DMS 273 (cell line): ENCODE data around the gene PON3.
A peak's percentile ranks its signal among the peaks of the same experiment; 100 is the strongest.

Source experiments
- DNase-seq: peaks from one replicate; lab custom pipeline; 2025; ENCODE audit not compliant: unreplicated experiment; lab: John Stamatoyannopoulos, UW

PON3 gene

DNA sequence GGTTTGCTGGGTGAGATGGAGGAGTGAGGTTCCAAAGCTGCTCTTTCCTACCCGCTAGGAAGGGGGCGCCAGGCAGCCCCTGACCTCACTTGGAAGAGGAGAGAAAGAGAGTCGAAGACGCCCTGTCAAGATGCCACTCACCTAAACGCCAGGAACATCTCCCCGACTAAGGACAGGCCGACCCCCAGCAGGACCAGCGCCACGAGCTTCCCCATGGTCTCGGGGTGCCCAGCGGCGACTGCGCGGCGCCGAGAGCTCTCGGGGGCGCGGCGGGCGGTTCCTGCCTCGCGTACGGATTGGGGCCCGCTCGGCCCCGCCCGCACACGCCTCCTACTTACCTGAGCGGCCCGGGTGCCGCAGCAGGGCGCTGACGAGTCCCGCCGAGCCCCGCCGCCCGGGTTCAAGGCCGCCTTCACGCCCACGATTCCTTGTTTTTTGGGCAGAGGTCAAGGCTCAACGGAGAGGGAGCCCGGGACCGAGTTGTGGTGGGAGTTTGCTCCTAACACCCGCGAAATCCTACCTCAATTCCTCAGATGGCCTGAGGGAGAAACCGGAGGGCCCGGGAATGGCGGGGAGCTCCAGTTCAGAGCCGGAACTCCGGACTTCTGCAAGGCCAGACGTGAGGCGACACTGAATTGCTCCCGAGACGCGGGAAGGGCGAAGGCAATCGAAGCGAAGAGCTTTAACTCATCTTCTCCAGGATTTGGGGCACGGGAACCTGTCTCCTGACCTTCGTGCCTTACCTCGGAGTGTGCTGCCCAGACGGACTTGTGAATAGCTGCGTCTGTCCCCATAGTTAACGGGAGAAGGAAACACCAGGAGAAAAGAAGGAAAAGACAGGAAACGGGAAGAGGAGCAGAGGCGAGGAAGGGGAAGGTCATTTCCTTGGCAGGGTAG lies at the start of gene PON3:
Gene PON3, minus strand, starts transcription at position 240 of the 897 bp plus-strand sequence. Its CDS starts 25 bp downstream, at position 215.
- DNase-seq, result peak; percentile 50

DNA sequence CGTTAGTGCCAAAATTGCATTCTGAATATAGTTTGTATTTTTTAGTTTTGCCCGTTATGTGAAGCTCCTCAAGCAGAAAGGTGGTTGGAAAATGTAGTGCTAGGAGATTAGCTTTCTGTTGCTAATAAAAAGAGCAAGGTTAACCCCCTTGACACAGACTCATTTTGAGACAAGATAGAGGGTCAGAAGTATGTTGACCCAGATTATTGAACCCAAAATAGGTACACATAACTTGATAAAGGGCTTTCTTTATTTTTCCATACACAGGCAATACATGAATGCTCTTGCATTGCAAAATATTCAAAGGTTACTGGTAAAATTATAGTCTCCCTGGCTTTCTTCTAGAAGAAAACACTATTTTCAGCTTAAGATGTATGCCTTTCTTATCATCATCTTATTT lies 48.6 kb upstream of the PON3 start:
- DNase-seq, result no peak

DNA sequence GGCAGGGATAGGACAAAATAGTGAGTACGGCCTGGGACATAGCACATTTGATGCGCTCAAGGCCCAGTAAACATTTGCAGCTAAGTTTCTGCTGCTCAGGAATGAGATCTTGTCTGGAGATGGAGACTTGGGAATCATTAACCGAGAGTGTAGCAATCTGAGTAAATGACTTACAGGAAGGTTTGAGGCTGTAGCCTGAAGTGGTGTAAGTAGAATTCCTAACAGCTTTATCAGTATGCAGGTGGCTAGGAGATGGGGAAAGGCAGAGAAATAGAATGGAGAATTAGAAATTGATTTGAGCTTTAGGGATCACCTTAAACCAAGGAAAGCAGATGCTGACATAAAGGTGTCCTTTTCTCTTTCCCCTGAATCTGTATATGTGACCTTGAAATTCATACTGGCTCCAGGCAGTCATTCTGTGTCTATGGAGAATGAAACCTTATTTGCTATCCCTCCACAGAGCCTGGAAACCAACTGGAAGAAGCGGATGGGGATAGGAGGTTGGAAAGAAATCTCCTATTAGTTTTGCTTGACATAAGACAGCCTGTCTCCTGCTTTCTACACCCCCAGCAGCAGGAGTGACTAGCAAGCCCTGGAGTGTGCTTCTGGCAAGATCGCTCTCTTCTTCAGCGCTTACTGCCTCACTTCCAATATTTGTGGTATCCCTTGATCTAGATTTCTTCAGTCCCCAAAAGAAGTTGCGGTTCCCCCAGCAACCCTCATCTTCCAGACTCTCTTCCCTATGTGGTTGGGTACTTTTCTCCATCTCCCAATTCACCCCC lies 45.1 kb upstream of the PON3 start:
- no peak for DNase-seq

DNA sequence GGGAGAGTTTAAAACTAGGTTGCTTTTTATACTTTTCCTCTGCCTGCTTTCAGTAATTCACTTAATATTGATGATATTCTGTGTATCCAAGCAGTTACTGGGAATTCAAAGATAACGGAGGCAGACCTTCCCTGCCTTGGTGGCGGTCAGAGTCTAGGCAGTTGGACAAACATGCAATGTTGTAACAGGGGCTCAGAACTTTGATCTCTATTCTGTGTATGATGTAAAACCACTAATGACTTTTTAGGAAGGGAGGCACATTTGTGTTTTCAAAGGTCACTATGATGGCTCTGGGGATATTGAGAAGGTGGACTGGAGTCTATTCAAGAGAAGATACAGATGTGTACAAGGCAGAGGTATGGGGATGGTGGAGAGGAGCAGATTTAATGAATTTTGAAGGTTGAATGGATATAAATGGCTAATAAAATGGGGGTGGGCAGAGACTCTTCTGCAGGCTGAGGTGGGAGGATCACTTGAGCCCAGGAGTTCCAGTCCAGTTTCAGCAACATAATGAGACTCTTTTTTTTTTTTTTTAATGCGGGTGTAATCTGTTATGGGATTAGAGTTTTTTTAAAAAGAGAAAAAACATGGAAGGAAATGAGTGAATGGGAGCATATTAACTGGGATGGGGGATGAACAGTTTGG lies 44.3 kb upstream of the PON3 start:
- no peak for DNase-seq

DNA sequence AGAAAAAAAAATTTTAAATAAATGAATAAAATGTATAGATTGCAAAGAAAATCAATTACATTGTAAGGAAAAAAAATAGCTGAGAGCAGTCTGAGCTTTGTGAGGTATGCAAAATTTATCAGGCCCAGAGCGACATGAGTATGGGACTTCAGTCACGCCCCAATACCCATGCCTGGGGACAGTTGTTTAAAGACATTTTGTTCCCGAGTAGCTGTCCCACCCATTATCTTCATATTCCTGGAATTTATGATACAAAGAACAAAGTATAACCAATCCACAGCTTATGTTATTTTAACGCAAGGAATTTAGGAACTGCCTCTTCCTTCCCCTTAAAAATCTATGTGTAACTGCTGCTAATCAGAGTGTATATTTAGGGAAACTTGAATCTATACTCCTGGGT lies 40.2 kb upstream of the PON3 start:
- no peak for DNase-seq

DNA sequence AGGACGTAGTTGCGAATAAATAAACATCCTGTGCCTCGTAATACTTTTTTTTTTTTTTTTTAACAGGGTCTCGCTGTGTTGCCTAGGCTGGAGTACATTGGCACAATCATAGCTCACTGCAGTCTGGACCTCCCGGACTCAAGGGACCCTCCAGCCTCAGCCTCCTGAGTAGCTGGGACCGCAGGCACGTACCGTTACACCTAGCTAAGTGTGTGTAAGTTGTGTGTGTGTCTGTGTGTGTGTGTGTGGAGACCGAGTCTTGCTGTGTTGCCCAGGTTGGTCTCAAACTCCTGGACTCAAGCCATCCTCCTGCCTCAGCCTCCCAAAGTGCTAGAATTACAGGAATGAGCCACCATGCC lies 39.2 kb upstream of the PON3 start:
- DNase-seq, result no peak

DNA sequence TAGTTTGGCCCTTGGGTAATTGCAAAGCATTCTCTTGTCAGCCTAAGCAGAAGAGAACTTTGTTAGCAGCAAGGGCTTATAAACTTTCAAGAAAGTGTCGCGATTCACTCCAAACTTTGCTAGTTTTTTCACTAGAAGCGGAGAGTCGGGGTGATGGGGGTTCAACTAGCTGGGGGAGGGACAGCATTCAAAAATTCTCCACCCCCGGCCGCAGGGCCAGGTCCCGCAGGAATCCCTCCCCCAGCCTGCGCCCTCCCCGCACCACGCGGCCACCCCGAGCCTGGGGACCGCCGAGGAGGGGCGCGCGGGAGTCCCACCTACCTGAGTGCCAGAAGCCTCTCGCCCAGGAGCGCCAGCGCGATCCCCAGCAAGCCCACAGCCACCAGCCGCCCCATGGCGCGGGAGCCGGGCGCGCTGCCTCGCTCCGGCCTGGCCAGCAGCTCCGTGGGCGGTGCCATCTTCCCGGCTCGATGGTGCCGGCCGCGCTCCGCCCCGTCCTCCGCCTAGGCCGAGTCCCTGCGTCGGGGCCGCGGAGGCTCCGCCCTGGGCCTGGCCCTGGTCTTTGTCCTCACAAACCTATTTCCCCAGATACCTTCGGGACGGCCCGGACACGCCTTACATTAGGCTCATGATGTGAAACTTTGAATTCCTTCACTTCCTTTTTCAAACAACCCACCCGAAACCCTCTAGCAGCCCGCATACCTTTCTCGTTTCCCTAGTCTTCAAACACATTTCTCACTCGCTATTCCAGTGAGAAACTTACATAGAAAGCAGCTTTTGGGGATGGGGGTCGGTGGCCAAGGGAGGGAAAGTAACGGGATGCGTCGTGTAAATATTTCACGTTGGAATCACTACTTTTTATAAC lies 38.6 kb upstream of the PON3 start, which contains the start of gene PON2:
Gene PON2, minus strand, starts transcription at position 472 of the 865 bp plus-strand sequence. Its CDS starts 77 bp downstream, at position 395.
- DNase-seq, result peak; percentile 93

DNA sequence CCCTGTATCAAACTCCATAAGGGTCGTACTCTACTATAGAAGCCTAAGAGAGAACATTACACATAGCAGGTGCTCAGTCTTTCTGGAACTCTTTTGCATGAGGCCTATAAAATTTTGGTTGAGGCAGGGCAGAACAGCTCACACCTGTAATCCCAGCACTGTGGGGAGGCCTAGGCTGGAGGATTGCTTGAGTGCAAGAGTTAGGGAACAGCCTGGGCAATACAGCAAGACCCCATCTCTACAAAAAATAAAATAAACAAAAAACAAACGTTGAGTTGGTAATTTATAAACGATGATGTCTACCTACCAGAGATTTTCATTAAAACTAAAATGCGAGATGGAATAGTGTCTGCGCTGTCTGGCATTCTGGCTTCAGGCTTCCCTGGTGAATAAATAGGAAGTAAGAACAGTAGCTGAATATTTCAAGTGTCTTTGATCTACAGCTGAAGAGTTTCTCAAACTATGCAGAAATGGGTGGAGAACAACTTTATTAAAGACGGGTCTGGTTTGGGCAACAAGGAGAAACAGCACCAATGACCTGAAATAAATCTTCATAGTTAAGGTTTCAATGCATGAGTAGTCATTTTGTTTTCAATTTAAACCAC lies 37.9 kb upstream of the PON3 start:
- no peak for DNase-seq

DNA sequence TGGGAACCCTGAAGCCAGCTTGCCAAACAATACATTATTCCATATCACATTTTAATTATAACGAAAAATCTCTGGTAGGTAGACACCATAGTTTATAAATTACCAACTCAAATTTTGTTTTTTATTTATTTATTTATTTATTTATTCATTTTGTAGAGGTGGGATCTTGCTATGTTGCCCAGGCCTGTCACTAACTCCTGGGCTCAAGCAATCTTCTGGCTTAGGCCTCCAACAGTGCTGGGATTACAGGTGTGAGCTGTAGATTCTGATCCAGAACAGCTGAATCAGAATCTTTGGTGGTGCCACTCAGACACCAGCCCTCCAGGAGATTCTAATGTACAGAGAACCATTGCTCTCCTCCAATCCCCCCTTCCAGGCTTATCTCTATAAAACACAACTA lies 37.0 kb upstream of the PON3 start:
- DNase-seq, result no peak

DNA sequence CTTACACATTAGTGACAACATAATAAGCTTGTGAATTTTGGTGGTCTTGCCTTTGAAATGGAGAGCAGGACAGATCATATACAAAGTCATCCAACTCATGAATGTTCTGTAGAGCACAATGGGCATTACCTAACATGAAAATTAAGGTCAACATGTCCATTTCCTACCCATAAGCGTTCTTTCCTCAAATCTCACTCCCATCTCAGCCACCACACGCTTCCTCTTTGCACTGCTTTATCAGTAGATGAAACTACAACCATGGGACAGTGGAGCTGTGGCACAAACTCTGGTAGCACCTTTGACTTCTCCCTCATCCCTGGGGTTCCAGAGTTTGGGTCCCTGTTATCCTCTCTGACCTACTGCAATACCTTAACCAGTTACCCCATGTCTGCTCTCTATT lies 36.4 kb upstream of the PON3 start:
- no peak for DNase-seq

DNA sequence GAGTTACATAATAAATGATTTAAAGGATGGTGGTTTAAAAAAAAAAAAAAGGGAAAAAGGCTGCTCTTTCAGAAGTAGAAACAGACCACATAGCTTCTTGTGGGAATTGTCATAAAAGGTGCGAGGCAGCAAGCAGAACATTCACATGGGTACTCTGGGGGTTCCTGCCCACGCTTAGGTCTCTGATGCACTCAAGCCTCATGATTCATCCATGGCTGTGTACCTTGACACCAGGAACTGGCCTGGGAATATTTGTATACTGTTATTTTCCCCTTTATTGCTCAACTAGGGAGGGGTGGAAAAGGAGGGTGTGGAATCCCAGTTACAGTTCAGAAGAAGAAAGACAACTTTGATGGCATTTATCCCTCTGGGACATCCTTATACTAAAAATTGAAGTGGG lies 34.7 kb upstream of the PON3 start:
- DNase-seq, result no peak

DNA sequence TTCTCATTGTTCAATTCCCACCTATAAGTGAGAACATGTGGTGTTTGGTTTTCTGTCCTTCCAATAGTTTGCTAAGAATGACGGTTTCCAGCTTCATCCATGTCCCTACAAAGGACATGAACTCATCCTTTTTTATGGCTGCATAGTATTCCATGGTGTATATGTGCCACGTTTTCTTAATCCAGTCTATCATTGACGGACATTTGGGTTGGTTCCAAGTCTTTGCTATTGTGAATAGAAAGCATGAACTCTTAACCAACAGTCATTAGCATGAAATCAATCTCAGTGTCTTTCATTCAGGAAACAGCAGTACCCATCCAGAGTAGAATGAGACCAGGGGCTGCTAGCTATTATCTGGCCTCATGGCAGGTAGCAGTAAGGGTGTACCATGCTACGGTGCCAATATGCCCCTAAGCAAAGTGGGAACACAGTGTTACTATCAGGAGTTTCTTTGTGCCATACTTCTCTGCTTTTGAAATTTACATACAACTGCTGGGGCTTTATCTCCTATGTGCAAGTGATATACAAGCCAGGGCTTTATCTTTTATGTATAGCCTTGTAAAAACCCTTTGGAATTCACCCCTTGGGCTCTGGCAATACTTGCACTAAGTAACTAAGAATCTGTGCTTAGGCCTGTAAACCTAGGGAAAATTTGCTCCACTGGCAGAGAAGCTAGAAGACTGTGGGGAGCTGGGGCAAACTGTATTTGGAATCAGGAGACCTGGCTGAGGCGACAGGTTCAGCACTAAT lies 33.2 kb upstream of the PON3 start:
- DNase-seq, result no peak

DNA sequence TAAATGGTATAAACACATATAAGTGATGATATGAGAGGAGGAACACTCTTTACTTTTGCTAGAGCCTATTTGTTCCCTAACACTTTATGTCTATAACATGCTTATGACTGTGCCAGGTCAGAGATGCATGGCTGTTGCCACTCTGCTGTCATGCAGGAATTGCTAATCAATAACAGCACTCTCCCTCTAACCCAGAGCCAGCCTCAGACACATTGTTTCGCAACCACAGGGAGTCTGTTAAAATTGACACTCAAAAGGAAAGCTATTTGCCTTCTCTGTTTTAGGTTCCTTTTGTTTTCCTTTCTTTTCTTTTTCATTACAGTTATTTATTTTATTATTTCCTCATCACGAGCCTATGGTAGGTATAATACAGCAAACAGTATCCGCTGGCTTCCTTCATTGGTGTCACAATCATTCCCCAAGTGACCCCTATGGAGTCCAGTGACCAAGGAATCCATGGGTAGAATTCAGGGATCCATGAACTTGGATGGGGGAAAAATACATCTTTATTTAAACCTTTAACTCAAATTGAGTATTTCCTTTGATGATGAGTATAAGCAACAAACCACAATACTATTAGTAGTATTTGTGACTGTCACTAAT lies 31.8 kb upstream of the PON3 start:
- DNase-seq, result no peak

DNA sequence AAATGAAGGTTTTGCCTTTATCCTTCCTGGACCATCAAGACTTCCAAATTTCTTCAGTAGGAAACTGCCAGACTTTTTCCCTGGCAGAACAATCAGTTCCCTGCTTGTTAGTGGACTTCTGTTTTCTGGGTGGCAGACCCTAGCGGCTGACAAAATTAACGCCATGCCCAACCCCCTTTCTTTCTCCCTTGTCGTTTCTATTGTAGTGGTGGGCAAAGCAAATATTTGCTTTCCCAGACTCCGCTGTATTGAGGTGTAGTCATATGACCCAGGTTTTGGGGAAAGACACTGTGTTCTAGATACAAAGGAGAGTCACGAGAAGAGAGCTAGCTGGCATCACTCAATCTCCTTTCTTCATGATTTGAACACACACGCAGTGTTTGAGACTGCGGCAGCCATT lies 31.0 kb upstream of the PON3 start:
- no peak for DNase-seq

DNA sequence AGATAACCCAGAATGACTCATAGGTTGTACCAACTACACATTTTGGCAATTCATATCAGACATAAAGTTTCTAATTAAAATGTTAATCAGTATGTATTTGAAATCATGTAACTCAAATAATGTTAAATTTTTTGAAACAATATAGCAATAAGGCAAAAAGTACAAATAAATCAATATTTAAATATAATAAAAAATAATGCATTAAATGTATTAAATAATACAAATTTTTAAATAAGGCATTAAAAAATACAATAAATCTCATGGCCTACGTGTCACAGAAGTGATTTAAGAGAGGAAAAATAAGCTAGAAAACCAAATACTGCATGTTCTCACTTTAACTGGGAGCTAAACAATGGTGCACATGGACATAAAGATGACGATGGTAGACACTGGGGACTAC lies 29.5 kb upstream of the PON3 start:
- DNase-seq, result no peak

DNA sequence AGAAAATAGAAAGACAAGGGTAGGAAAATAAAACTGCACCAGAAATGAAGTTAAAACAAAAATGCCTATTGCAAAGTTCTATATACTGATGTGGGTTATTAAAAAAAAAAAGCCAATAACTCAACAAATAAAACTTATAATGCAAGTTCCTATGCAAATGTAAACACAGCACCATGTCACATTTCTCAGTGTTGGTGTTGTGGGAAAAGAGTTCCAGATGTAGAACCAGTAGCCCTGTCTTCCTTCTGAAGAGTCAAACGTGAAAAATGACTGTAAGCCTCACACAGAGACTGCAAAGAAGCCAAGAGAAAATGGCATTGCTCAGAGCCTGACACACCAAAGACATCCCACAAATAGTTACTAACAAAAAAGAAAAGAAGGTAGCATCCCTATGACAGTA lies 28.5 kb upstream of the PON3 start:
- DNase-seq, result no peak

DNA sequence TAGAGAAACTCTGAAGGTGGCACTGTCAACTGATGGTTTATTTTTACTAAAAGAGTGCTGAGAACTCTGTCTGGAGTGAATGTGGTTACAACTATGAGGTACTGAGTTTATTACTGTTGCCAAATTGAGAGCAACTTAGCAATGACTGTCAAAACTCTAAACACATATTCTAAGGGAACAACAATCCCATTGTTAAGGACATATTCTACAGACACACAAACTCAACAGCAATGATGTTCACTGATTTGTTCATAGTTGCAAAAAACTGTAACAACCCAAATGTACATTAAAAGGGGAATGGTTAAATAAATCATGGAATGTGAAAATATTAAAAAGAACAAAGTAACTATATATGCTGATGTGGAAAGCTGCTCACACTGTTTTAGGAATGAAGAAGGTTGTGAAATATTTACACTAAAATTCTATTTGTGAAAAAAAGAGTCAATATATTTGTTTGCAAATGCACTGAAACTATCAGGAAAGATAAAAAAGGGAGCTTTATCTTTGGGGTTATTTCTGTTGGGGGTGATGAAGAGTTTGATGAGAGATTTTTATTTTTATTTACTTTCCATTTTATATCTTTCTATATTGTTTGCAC lies 25.8 kb upstream of the PON3 start:
- DNase-seq, result no peak

DNA sequence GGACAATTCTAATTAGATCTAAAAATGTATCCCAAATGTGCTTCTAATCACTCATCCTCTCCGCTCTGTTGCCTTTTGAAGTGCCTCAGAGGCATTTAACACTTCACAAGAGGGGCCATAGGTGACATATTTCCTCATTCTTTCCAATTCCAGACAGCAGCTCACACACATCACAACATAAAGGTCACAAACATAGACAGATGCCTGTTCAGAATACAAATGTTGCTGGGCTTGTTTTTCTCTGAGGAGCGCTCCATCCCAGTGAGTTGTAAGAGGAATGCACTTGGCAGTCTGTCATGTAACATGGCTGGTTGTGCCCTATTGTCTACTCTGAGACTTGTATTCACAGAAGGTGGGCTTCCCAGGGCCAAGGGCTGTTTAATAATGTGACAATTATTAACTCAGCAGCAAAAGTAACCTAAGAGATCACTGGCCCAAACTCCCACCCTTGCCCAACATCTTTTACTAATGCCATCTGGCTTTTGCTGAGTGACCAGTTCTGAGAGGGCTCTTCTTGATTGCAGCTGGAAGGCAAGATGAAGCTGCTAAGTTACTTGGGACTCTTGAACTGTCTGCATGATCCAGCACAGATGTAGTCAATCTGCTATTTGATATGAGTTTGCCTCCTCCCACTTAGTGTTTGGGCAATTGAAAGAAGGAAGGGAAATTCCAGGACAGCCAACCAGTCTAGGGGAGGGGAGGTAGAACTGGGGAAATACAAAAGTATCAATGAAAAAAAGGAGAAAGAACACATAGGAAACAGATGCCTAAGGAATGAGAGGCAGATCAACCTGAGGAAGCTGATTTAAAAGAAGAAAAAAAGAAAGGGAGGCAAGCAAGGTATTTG lies 25.0 kb upstream of the PON3 start:
- DNase-seq, result peak; percentile 31
